CD4-positive, alpha-beta T cell treated with Interleukin-17A for 1 hour (primary cell): Measurements from ENCODE around the gene LARGE1.
"Not testable (repeated sequence)": the region's sequence is repeated elsewhere in the genome, so short reads cannot be mapped to it uniquely, and the experiment has no call there.

ENCODE experiments used
- DNase-seq: peaks from one replicate; pipeline ENCODE4 v3.0.0-alpha.2; 2020

The LARGE1 gene

DNA sequence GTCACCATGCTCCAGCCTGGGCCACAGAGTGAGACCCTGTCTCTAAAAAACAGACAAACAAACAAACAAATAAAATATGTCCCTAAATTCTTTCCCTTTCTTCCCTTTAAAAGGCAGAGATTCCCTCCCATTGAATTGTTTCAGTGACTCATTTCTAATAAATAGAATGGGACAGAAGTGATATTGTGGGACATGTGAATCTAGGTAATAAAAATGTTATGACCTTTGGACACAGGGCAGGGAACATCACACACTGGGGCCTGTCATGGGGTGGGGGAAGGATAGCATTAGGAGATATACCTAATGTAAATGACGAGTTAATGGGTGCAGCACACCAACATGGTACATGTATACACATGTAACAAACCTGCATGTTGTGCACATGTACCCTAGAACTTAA is 459.0 kb downstream of the LARGE1 start:
- not testable (repeated sequence) for DNase-seq

GRCh38 chr22:33459137-33459536 is 461.1 kb downstream of the LARGE1 start:
- DNase-seq, result no peak

- no peak for DNase-seq
These were observed 463.8 kb downstream of the LARGE1 start for GRCh38 chr22:33456511-33456910.

- no peak for DNase-seq
These were observed 465.2 kb downstream of the LARGE1 start for GRCh38 chr22:33455036-33455435.

DNA sequence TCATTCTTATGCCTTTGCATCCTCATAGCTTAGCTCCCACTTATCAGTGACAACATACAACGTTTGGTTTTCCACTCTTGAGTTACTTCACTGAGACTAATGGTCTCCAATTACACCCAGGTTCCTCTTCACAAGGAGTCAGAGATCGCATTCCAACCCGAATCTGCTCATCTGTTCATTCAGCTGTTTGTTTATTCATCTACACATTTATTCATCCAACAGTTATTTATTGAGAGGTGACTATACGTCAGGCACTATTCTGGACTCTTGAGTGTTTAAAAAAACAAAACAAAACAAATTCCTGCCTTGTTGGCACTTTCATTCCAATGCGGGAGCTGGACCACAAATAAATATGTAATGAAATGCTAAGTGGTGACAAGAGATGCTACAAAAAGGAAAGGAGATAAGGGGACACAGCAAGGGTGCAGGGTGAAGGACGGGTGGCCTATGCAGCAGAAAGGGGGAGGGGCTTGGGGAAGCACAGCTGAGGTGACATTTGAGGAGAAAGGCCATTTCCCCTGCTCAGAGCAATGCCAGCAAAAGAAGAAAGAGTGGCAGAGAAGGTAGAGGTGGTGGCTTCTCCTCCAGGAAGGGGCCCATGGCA is 468.3 kb downstream of the LARGE1 start:
- no peak for DNase-seq

DNA sequence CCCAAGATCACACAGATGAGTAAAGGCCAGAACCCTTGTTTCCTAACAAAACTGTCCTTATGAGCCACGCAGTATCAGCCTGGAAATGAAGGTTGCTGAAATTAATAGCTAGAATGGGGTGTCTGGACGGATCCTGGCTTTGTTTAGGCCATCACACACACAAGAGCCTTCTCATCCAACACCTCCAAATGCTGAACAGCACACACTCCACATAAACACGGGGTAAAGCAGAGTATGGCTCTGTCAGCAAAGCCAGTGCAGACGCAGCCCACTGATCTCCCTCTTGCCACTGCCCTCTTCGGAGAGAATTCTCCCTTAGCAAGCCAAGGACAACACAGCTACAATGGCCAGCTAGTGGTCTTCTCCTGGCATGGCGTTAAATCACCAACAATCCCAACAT is 469.5 kb downstream of the LARGE1 start:
- no peak for DNase-seq

DNA sequence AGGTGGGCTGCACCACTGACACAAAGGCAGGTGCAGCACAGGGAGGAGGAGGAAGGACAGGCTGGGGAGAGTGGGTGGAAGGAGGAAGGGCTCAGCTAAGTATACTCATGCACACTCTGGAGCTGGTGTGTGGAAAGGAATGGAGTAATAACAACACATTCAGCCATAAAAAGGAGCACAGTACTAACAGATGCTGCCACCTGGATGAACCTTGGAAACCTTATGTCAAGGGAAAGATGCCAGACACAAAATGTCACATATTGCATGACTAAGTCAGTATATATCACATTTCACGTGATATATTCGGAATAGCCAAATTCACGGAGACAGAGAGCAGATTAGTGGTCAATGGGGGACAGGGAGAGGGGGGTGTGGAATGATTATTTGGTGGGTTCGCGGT is 472.5 kb downstream of the LARGE1 start:
- DNase-seq, result no peak

DNA sequence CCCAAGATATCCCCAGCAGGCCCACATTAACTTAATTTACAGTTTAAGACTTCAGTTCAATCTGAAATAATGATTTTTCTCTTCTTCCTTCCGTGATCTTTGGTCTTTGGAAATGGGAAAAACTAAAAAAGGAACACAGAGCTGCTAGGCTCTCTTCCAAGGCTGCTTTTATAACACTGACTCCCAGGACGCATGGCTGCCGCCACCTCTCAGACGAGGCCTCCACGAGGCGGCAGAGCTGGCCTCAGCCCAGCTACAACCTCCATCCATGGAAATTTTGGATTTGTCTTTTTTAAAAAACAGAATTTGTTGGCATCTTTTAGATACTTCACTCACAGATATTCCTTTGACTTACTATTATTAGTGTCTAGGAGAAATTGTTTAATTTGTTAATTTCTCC is 476.6 kb downstream of the LARGE1 start:
- no peak for DNase-seq

DNA sequence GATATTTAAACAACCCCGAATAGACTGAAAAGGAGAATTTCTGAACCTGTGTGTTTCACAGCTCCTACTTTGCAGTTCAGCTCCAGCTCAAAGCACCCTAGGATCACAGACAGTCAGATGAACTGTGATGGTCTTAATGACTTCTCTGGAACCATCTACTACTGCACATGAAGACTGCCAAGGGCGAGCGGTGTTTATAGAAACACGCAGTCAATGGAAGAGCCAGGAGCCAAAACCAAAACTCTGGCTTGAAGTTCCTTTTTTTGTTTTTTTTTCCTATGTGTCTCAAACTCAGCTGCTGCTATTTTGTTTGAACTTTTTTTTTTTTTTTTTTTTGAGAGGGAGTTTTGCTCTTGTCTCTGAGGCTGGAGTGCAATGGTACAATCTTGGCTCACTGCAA is 479.5 kb downstream of the LARGE1 start:
- DNase-seq, result no peak

- DNase-seq, result no peak
These were observed 482.0 kb downstream of the LARGE1 start for GRCh38 chr22:33438273-33438672.

- DNase-seq, result no peak
These were observed 489.0 kb downstream of the LARGE1 start for GRCh38 chr22:33431300-33431699.

DNA sequence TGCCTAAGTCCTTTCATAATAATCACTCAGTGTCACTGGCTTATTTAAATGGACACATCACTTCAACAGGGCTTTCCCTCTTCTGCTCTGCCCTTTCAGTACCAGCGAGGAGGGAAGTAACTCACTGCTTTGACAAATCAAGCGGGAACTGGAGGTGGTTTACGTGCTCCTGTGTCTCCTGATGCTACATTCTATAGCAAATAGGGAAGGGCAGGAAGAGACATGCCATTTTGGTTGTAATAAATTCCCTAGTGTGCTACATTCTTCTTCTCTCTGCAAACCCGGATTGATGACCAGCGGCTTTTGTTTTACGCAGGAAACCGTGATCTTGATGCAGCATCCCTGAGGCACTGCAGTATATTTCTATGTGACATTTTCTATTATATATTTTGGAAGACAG is 491.0 kb downstream of the LARGE1 start:
- DNase-seq, result no peak

- DNase-seq, result no peak
These were observed 492.8 kb downstream of the LARGE1 start for GRCh38 chr22:33427461-33427860.

- no peak for DNase-seq
These were observed 493.8 kb downstream of the LARGE1 start for GRCh38 chr22:33426451-33426850.

GRCh38 chr22:33421859-33422258 is 498.4 kb downstream of the LARGE1 start:
- DNase-seq, result no peak

DNA sequence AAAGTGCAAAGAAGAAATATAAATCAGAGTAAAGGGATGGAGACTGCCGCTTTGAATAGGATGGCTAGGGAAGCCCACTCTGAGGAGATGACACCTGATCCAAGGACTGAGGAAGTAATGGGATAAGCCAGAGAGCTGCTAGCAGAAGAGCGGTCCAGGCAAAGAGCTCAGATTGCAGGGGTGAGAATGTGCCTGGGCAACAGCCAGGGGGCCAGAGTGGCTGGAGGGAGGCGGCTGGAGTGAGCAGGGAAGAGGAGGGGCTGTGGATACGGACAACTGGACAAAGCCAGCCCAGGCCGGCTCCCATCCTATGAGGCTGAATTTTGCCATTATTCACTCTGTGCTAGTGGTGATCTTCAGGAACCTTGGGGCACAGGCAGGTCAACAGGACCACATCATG is 501.8 kb downstream of the LARGE1 start:
- no peak for DNase-seq

- DNase-seq, result no peak
These were observed 504.9 kb downstream of the LARGE1 start for GRCh38 chr22:33415401-33415800.

DNA sequence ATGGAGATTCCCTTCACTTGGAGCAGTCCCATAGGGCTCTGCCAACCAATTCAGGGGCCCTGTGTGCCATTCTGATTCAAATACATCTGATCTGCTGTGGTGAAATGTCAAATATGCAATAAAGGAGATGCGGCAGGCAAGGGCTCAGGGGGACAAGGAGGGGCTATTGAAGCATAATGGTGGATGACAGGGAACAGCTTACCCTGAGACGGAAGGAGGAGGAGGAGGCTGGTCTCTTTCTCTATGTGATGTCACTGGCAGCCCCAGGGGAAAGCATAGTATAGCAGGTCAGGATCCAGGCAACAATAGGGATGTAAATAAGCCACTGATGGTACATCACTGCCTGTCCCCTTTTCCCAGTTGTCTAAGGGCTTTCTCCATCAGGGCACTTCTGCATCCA is 511.2 kb downstream of the LARGE1 start:
- DNase-seq, result no peak

- no peak for DNase-seq
These were observed 515.1 kb downstream of the LARGE1 start for GRCh38 chr22:33405194-33405593.

GRCh38 chr22:33404723-33405122 is 515.6 kb downstream of the LARGE1 start:
- DNase-seq, result no peak

- DNase-seq, result no peak
These were observed 518.0 kb downstream of the LARGE1 start for GRCh38 chr22:33402325-33402724.

DNA sequence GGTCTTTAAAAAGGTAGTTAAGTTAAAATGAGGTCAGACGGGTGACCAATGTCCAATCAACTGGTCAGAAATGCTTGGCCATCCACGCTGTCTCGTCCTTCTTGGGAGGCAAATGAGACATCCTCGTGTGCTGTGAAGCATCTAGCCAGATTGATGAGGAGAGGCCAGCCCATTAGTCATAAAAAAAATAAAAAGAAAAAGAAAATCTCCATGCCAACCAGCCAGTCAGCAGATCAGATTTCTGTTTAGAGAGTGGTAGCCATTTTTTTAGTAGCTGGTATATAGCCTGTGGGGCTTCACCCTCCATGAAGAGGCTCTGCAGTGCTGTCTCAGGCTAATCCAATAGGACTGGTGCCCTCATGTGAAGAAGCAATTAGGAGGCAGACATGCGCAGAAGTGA is 519.0 kb downstream of the LARGE1 start:
- no peak for DNase-seq

DNA sequence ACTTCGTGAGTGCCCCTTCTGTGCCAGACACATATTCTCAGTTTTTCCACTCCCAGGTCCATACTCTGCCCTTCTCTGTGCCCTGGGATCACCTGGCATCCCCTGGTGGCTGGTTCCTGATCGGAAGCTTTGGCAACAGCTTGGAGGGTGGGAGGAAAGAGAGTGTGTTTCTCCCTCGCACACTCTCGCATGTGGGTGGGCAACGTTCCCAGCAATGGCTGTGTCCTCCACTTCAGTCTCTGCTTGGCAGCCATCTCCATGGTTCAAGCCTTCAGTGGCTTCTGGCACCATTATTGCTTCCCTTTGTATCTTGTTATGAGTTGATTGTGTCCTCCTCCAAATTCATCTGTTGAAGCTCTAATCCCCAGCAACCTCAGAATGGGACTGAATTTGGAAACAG is 519.4 kb downstream of the LARGE1 start:
- no peak for DNase-seq

DNA sequence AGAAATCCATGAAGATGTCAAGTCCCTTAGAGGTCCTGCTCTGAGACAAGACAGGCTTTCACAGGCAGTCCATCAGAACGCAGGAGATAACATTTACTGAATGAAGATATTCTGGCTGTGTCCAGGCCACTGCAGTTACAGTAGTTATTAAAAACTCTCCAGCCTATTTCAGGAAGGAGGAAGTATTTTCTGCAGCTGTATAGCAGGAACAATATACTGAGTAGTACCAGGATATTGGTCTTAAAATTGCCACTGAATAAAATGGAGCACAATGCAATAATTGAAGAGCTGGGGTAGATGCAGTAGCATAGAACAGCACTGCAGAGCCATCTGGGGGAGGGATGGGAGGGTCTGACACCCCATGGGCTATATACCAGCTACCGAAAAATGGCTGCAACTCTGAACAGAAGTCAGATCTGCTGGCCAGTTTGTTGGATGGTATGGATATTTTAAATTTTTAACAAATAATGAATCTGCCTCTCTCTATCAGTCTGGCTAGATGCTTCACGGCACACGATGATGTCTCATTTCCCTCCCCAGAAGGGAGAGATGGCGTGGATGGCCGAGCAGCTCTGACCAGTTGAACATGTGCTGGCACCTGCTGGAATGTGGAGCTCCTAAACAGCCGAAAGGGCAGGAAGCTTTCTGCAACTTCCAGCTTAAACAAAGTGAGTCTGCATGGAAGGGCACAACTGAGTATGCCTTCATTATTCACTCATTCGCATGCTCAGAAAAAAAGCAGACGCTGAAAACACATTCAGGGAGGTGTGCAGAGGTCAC is 520.0 kb downstream of the LARGE1 start:
- DNase-seq, result no peak

DNA sequence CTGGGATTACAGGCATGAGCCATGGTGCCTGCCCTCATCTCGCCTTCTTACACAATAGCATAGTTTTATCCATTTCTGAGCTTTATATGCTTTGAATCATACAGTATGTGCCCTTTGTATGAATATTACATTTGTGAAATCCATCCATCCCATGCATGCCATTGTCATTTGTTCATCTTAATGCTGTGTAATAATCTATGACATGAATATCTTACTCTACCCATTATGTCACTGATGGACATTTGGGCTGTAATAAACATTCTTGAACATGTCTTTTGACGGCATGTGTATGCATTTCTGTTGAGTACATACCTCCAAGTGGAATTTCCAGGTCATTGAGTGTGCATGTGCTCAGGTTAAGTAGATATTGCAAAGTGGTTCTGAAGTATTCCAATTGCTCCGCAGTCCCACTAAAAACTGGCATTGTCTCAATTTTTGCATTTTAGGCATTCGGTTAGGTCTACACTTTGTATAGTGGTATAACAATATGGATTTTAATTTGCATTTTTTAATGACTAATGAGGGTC is 522.8 kb downstream of the LARGE1 start:
- DNase-seq, result no peak
